ENCODE data around the gene CD180.

DNA sequence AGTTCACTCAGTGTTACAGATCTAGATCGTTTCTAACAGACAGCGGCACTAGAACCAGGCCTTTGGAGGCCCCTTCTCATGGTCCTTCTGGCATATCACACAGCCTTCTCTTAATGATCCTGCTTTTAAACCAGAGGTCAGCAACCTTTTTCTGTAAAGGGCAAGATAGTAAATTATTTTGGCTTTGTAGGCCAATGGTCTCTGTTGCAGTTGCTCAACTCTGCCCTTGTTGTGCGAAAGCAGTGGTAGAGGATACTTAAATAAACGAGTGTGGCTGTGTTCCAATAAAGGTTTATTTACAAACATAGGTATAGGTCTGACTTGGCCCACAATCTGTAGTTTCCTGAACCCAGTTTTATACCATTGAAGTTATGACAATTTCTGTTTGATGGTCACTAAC lies 47.3 kb upstream of the CD180 start:
- TF ChIP-seq, protein P1, sequence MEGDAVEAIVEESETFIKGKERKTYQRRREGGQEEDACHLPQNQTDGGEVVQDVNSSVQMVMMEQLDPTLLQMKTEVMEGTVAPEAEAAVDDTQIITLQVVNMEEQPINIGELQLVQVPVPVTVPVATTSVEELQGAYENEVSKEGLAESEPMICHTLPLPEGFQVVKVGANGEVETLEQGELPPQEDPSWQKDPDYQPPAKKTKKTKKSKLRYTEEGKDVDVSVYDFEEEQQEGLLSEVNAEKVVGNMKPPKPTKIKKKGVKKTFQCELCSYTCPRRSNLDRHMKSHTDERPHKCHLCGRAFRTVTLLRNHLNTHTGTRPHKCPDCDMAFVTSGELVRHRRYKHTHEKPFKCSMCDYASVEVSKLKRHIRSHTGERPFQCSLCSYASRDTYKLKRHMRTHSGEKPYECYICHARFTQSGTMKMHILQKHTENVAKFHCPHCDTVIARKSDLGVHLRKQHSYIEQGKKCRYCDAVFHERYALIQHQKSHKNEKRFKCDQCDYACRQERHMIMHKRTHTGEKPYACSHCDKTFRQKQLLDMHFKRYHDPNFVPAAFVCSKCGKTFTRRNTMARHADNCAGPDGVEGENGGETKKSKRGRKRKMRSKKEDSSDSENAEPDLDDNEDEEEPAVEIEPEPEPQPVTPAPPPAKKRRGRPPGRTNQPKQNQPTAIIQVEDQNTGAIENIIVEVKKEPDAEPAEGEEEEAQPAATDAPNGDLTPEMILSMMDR (IDR thresholded peaks at IDR 0.05; ENCODE audit: poor library complexity): no peak
- TF ChIP-seq EZH2phosphoT487 (IDR thresholded peaks at IDR 0.05; ENCODE audit: low read depth, severe bottlenecking, unreplicated experiment): no peak
